Dedifferentiated amniotic fluid mesenchymal stem cell (primary cell): Measurements from ENCODE around the gene PTGR3.

Experiments used
- DNase-seq: peaks from one replicate; pipeline ENCODE4 v3.0.0-alpha.2; 2016; ENCODE audit errors: extremely low spot score

Gene PTGR3

DNA sequence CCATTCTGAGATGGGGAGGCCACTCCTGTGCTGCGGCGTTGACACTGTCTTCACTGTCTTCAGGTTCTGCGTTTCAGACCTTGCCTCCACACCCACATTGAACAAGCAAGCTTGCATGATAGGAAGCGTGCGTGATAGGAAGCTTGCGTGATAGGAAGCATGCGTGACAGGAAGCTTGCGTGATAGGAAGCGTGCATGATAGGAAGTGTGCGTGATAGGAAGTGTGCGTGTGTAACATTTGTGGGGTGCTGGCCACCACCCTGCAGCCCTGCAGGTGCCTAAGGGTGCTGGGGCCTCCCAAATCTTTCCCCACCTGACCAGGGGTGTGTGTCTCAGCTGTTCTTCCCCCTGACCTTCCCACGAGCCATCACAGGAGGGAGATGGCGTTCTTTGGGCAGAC is 27.0 kb upstream of the PTGR3 start:
- no peak for DNase-seq

DNA sequence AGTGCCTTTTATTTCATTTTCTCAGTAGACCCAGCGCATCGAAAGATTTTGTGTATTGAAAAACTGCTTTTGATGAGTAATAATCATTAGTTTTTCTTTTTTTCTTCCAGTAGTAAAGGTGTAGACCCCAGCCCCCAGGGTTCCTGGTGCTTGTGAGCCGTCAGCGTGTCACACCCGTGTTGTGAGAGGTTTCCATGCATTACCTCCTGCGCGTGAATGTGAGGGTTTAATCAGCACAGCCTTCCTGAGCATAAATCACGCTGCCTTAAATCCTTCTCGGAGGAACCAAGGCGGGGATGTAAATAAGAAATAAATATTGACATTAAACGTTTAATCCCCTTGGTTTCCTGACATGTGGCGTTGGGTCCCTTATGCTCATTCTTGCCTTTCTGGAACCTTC is 26.0 kb upstream of the PTGR3 start:
- DNase-seq: no peak

GRCh38 chr18:75231053-75231406 is 22.1 kb upstream of the PTGR3 start:
- no peak for DNase-seq

- DNase-seq: no peak
These were observed 21.5 kb upstream of the PTGR3 start for GRCh38 chr18:75230163-75231052.

GRCh38 chr18:75229437-75229836 is 20.5 kb upstream of the PTGR3 start:
- DNase-seq: no peak

DNA sequence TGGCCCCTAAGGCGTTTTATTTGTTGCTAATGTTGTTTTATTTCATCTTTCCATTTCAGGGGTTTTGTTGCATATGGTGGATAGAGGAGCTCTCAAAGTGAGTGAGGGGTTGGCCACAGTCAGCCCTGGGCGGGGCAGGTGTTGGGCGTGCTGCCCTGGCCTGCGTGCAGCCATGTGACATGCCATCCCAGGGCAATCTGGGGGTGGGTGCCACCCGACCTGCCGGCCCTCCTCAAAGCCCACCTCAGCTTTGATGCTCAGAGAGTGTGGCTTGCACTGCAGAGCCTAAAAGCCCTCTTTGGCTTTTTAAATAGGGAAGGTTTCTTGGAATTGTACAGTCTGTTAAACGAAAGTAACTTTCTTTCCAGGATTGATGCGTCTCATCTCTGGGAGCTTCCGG is 20.0 kb upstream of the PTGR3 start:
- no peak for DNase-seq

- no peak for DNase-seq
These were observed 18.8 kb upstream of the PTGR3 start for GRCh38 chr18:75227535-75228296.

DNA sequence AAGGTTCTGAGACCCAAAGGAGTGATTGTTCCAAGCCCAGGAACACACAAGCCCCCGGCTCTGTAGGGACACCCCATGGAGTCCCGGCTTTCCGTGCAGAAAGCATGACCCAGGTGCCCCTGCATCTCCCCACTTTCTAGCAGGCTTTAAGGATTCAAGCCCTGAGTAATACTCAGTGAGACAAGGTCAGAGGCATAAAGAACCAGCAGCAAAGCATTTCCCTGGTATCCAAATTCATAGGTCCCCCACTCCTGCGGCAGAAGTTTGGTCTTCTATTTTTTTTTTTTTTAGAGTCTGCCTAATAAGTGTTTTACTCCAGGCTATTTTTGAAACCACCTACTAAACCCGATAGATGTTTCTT is 18.0 kb upstream of the PTGR3 start:
- DNase-seq: no peak

- no peak for DNase-seq
These were observed 17.5 kb upstream of the PTGR3 start for GRCh38 chr18:75226286-75226955.

DNA sequence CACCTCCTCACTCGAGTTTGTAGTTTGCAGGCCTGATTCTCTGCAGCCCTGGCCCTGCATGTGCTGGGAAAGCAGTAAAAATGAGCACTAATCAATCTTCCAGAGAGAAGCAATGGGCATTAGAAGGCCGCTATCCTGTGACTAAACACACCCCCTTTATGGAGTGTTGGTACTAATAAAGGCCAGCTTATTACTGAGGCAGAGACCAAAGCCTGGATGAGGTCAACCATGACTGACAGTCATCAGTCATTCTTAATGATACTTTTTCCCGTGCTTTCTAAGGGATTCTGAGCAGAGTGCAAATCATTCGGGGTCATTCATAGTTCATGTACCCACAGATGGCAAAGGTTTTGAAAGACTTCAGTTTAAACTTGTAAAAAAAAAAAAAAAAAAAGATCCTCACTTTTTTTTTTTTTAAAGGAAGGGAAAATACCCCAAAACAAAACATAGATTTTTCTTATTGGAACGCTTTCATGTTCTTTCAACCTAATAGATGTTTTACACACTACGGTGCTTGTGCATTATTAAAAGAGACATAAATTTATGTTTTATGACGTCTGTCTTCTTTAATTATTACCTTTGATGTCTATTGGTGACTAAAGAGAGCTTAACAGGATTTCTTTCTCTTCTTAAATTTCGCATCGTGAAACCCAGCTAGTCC is 14.9 kb upstream of the PTGR3 start:
- DNase-seq: no peak

GRCh38 chr18:75222407-75222806 is 13.5 kb upstream of the PTGR3 start:
- no peak for DNase-seq

DNA sequence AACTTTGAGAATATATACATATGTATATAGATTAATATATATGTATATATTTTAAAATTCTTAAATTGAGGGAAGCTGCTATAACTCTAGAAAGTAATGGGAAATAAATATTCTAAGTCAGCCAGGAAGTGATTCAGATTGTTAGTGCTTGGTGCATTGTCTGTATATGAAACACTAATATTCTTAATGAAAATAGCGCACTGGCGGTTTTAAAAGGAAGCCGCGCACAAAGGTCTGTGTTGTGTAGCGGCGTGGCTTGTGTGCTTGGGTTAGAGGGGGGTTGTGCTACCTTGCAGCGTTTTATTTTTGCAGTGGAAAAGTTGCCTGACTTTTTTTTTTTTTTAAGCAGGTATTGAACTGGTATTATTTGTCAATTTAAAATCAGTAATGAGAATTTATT is 13.0 kb upstream of the PTGR3 start:
- DNase-seq: no peak

DNA sequence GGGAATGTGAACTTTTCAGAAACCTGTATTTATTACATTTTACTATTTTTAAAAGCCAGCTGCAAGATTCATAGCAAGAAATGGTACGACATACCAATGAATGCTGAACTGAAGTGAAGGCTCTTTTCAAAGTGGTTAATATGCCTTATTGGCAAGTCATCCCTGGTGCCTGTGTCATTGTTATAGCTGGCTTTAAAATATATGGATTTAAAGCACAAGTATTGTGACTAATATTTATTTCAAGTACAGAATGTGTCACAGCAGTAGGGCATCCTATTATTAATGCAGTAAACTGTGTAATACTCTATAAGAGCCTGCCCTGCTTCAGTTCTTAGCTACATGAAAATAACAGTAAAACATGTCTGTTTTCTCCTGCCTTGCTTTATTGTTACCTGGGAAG is 12.5 kb upstream of the PTGR3 start:
- DNase-seq: no peak

- no peak for DNase-seq
These were observed 11.8 kb upstream of the PTGR3 start for GRCh38 chr18:75220551-75221355.

GRCh38 chr18:75219745-75220375 is 10.9 kb upstream of the PTGR3 start:
- no peak for DNase-seq

GRCh38 chr18:75218065-75218923 is 9.4 kb upstream of the PTGR3 start:
- DNase-seq: no peak

DNA sequence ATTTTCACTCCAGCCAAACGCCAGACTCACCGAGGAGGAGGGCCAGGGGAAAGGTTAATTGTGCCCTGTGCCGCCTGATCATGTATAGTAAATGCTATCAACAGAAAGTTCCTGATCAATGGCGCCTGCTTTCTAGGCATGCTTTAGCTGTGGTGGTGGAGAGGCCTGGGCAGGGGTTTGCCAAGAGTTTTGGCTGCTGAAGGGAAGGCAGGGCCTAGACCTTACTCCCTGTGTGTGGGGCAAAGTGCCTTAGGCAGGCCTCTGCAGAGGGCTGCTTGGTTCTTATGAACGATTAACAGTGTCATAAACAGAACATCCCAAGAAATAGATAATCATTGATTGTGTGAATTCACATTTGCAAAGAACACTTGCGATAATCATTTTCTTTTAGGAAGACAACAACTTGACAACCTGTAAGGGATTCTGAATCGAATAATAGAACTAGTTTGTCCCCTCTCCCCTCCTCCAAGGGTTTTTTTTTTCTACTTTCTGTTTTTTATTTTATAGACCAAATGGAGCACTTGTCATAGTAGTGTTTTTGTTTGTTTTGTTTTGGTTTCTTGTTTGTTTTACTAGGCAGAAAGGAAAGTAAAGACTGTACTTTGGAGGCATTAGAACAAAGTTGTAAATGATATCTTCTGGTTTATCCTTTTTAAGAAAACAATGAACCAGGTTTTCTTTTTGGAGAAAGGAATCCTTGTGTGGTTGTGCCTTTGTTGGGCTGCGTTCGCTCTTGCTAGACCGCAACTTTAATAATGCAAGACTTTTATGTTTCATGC is 8.2 kb upstream of the PTGR3 start:
- no peak for DNase-seq

DNA sequence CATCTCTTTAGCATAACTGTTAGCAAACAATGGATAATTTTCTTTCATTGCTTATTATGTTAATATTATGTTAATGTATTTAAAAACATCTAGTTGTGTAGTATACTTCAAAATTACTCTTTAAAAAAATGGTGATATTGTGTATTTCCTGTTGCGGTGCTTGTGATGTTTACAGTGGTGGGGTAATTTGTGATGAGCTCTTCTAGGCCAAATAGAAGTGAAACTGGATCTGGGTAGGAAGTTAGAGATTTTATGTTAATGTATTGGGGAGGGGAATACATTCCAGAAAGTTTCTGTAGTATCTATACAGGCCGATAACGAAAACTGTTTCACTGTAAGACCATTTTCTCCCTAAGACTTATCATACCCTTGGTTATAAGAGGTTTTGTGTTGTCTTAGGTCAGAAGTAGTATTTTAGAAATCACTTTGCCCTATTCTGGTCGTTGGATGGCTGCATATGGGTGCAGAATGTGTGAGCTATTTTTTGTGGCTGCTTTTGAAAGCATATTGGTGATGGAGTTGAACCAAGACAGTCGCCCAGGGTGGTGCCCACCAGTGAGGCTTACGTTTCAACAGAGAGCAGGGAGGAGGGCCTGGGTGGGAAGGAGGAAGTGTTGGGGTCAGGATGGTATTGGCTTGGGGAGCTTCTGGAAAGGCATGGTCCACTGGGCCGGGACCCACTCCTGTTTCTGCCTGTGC is 7.4 kb upstream of the PTGR3 start:
- no peak for DNase-seq

DNA sequence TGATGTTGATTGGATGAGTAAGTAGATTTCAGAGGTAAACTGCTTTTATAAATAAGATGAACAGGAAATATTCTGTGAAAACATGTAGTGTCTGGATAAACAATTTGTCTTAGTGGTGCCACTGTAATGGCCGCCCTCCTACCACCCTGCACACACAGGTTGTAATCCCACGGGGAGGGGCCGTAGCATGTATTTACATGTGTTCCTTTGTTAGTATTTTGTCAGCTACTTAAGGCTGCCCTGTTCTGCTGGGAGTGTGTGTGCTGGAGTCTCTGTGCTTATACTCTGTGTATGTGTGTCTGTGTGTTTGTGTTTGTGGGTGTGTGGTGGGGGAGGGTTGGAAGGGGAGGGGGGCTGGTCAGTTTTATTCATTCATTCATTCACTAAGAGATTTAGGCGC is 6.7 kb upstream of the PTGR3 start:
- no peak for DNase-seq
